ES-I3 (cell line): ENCODE measurements around the gene TMEM229A.
"Not testable (repeated sequence)": the region's sequence is repeated elsewhere in the genome, so short reads cannot be mapped to it uniquely, and the experiment has no call there.

Experiments
- H3K36me3 ChIP-seq: 2 replicates; pipeline ENCODE4 v1.6.1; 2013; ENCODE audit warnings: mild to moderate bottlenecking, low read length, control low read depth, moderate library complexity; ENCODE audit not compliant: insufficient read depth
- H3K4me1 ChIP-seq: 2 replicates; pipeline ENCODE4 v1.6.1; 2013; ENCODE audit warnings: mild to moderate bottlenecking, control low read depth, low read length; ENCODE audit not compliant: insufficient read depth
- H3K9ac ChIP-seq: 2 replicates; pipeline ENCODE4 v1.6.1; 2013; ENCODE audit warnings: low read depth, mild to moderate bottlenecking, low read length, moderate library complexity
- H3K9me3 ChIP-seq: 2 replicates; pipeline ENCODE4 v1.6.1; 2013; ENCODE audit warnings: mild to moderate bottlenecking, low read length, moderate library complexity; ENCODE audit not compliant: control insufficient read depth, insufficient read depth

The TMEM229A gene

GRCh38 chr7:124020060-124020459, 12.8 kb downstream of the TMEM229A start:
- Histone ChIP-seq H3K36me3 (no peaks in the 10 kb centered on the region), H3K9me3 (no peaks in the 10 kb centered on the region), H3K9ac (no peak overlapping the region), H3K4me1 (no peaks in the 10 kb centered on the region)

DNA sequence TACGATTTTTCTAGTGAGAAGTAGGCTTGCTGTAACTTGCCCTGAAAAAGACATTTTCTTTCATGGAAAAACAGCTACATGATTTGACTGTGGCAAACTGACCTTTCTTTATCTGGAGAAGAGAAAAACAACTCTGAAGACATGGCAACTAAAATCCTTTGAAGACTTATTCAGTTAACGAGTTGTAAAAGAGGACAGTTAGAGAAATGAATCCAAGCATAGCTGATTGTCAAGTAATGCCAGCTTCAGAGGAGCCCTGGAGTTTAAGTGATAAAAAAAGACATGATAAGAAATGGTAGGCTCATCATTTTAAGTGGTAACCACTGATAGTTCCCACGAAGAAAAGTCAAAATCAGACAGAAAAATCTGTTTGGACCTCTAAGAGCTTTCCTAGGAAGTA, 19.6 kb downstream of the TMEM229A start:
- no peaks in the 10 kb centered on the region for H3K9me3 ChIP-seq
- no peak overlapping the region for H3K9ac ChIP-seq
- H3K36me3 ChIP-seq, result no peaks in the 10 kb centered on the region

DNA sequence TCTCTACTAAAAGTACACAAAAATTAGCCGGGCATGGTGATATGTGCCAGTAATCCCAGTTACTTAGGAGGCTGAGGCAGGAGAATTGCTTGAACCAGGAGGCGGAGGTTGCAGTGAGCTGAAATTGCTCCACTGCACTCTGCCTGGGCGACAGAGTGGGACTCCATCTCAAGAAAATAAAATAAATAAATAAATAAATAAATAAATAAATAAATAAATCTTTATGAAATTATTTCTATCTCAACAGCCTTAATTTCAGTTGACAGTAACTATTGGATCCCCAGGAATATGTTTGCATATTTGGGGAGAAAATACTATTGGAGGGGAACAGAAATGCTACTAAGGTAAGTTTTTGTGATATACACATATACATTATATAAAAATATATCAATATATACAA, 20.0 kb downstream of the TMEM229A start:
- Histone ChIP-seq H3K9me3 (no peaks in the 10 kb centered on the region), H3K9ac (no peak overlapping the region), H3K4me1 (peaks cover 2% of the 10 kb centered on the region; the same call in 1 of the 2 replicates), H3K36me3 (no peaks in the 10 kb centered on the region)

More for the DNA sequence above, 19.6 kb downstream of the TMEM229A start:
- no peaks in the 10 kb centered on the region for H3K4me1 ChIP-seq

GRCh38 chr7:124009321-124009720, 23.5 kb downstream of the TMEM229A start:
- no peaks in the 10 kb centered on the region for H3K9me3 ChIP-seq
- H3K36me3 ChIP-seq, result no peaks in the 10 kb centered on the region
- no peak overlapping the region for H3K9ac ChIP-seq
- H3K4me1 ChIP-seq, result peaks cover 10% of the 10 kb centered on the region

GRCh38 chr7:124008296-124008695, 24.6 kb downstream of the TMEM229A start:
- not testable (repeated sequence) for H3K9ac ChIP-seq, H3K36me3 ChIP-seq, H3K9me3 ChIP-seq, H3K4me1 ChIP-seq

GRCh38 chr7:123999703-124000102, 33.2 kb downstream of the TMEM229A start:
- Histone ChIP-seq H3K9ac (no peak overlapping the region), H3K9me3 (no peaks in the 10 kb centered on the region), H3K36me3 (no peaks in the 10 kb centered on the region), H3K4me1 (peaks cover 7% of the 10 kb centered on the region)

- Histone ChIP-seq H3K36me3 (no peaks in the 10 kb centered on the region), H3K4me1 (peaks cover 14% of the 10 kb centered on the region), H3K9ac (no peak overlapping the region), H3K9me3 (no peaks in the 10 kb centered on the region)
Measured at GRCh38 chr7:123998921-123999320, 33.9 kb downstream of the TMEM229A start.

DNA sequence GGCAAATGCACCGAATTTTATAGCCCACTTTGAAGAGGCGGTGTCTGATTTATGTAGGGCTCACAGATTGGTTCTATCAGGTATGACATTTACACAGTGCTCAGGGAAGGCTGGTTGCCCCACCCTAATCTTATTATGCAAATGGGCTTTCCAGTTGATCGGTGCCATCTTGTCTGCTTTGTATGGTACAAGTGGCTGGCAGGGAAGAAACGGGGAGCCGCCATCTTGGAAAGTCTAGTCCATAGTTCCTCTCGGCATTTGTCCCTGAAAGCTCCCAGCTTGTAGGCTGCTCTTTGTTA, 36.6 kb downstream of the TMEM229A start:
- H3K9me3 ChIP-seq, result no peaks in the 10 kb centered on the region
- peaks cover 14% of the 10 kb centered on the region for H3K4me1 ChIP-seq
- H3K9ac ChIP-seq, result no peak overlapping the region
- H3K36me3 ChIP-seq, result no peaks in the 10 kb centered on the region

GRCh38 chr7:123995617-123996326, 37.1 kb downstream of the TMEM229A start:
- H3K4me1 ChIP-seq, result peaks cover 14% of the 10 kb centered on the region
- no peaks in the 10 kb centered on the region for H3K36me3 ChIP-seq
- H3K9ac ChIP-seq, result no peak overlapping the region
- no peaks in the 10 kb centered on the region for H3K9me3 ChIP-seq

GRCh38 chr7:123994449-123994848, 38.4 kb downstream of the TMEM229A start:
- Histone ChIP-seq H3K36me3 (no peaks in the 10 kb centered on the region), H3K9me3 (no peaks in the 10 kb centered on the region), H3K9ac (no peak overlapping the region), H3K4me1 (peaks cover 14% of the 10 kb centered on the region)

DNA sequence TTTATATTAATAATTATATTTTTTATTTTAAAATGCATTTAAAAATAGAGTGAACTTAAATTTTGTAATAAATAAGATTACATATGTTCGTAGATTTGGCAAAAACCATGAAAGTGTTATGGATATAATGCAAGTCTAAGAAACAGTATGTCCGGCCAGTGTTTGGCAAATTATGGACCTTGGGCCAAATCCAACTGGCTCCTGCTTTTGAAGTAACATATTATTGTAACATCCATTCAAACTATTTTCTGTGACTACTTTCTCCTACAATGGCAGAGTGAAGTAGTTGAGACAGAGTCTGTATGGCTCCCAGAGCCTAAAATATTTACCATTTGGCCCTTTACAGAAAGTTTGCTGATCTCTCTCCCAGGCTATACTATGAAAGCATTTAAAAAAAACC, 38.9 kb downstream of the TMEM229A start:
- no peaks in the 10 kb centered on the region for H3K36me3 ChIP-seq
- H3K9me3 ChIP-seq, result no peaks in the 10 kb centered on the region
- peaks cover 14% of the 10 kb centered on the region for H3K4me1 ChIP-seq
- H3K9ac ChIP-seq, result no peak overlapping the region

- Histone ChIP-seq H3K36me3 (no peaks in the 10 kb centered on the region), H3K9me3 (no peaks in the 10 kb centered on the region), H3K4me1 (peaks cover 14% of the 10 kb centered on the region), H3K9ac (no peak overlapping the region)
Measured at GRCh38 chr7:123992913-123993518, 39.9 kb downstream of the TMEM229A start.

DNA sequence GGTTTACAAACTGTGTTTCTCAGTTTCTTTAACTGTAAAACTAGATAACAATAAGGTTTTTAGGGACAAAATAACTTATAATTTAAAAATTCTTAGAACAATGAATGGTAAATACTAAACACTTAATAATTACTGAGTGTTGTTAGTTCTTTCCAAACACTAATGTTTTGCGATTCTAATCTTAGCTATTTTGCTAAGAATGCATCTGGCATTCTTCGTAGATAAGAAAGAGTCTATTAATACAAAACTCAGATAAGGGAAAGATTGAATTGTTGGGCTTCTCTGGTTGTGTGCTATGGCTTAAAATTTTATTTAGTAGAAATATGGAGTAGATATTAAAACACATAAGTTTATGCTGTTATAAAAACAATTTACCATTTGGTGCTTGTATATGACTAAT, 45.4 kb downstream of the TMEM229A start:
- Histone ChIP-seq H3K9me3 (no peaks in the 10 kb centered on the region), H3K36me3 (no peaks in the 10 kb centered on the region), H3K4me1 (no peaks in the 10 kb centered on the region), H3K9ac (no peak overlapping the region)
